SU-DHL-6 (cell line): ENCODE results near the gene ZNF716.

Experiments
- EZH2phosphoT487 ChIP-seq: fragments of 200-600 bp; sonication (generic), shearing (Covaris generic); conservative IDR thresholded peaks from 2 replicates; pipeline ENCODE4 v1.6.1; 2018; ENCODE audit warnings: mild to moderate bottlenecking, antibody characterized with exemption, low read length, moderate library complexity, mixed read lengths
- TF ChIP-seq, protein P1 (sequence below): fragments of 200-600 bp; sonication (generic); IDR thresholded peaks from one replicate; pipeline ENCODE4 v1.5.1; 2017; ENCODE audit warnings: antibody characterized with exemption, mild to moderate bottlenecking, low read length, moderate library complexity; ENCODE audit not compliant: insufficient read depth, poor library complexity, severe bottlenecking

DNA sequence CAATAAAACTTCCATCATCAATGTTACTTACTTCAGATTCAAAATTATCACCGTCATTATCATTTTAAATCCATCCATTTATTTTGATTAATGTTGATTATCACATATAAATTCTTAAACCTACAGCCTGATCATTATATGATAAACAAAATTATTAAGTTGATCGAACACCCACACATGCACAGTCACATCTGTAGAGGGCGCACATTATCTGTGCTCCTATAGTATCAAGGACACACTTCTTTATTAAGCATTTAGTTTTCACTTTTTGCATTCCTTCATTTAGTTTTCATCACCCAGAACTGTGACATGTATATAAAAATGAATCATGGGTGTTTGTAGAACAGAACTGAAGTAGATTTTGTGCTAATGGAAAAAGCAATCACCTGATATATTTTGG lies 26.2 kb upstream of the ZNF716 start:
- TF ChIP-seq, protein P1, sequence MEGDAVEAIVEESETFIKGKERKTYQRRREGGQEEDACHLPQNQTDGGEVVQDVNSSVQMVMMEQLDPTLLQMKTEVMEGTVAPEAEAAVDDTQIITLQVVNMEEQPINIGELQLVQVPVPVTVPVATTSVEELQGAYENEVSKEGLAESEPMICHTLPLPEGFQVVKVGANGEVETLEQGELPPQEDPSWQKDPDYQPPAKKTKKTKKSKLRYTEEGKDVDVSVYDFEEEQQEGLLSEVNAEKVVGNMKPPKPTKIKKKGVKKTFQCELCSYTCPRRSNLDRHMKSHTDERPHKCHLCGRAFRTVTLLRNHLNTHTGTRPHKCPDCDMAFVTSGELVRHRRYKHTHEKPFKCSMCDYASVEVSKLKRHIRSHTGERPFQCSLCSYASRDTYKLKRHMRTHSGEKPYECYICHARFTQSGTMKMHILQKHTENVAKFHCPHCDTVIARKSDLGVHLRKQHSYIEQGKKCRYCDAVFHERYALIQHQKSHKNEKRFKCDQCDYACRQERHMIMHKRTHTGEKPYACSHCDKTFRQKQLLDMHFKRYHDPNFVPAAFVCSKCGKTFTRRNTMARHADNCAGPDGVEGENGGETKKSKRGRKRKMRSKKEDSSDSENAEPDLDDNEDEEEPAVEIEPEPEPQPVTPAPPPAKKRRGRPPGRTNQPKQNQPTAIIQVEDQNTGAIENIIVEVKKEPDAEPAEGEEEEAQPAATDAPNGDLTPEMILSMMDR = no peak
- no peak for TF ChIP-seq EZH2phosphoT487
